Tibial nerve (tissue), 4 donors: ENCODE measurements around the gene AQP1. TPM values are rescaled to one million over a fixed set of nuclear protein-coding genes. Genes with fewer than 3 reads are reported as not detected.

Experiments
- DNase-seq, 2 donors: peaks; one replicate each; pipeline ENCODE4 v3.0.0-alpha.2; 2019; ENCODE audit warnings: low spot score in 2 of 2
- H3K27ac ChIP-seq, 4 donors: fragments of 200-600 bp; sonication (generic) in 3 of 4; one replicate each; pipeline ENCODE4 v1.5.1; 2017 to 2019; ENCODE audit warnings: mild to moderate bottlenecking in 1 of 4
- H3K27me3 ChIP-seq, 2 donors: fragments of 200-600 bp; sonication (generic) in 1 of 2; one replicate each; pipeline versions ENCODE4 v1.5.1 to v1.6.0; 2017 to 2019
- H3K36me3 ChIP-seq, 3 donors: fragments of 200-600 bp; sonication (generic); one replicate each; pipeline ENCODE4 v1.5.1; 2018 to 2019
- H3K4me1 ChIP-seq, 4 donors: fragments of 200-600 bp; sonication (generic) in 3 of 4; one replicate each; pipeline ENCODE4 v1.5.1; 2017 to 2019
- H3K4me3 ChIP-seq, 4 donors: fragments of 200-600 bp; sonication (generic) in 3 of 4; one replicate each; pipeline ENCODE4 v1.5.1; 2017 to 2019; ENCODE audit warnings: mild to moderate bottlenecking in 1 of 4, moderate library complexity in 1 of 4
- H3K9me3 ChIP-seq, 4 donors: fragments of 200-600 bp; sonication (generic) in 3 of 4; one replicate each; pipeline ENCODE4 v1.5.1; 2017 to 2019
- EP300 ChIP-seq, 2 donors: sonication (generic); formaldehyde crosslinking; IDR thresholded peaks; one replicate each; pipeline ENCODE4 v1.6.1; 2017; ENCODE audit warnings: antibody characterized with exemption in 2 of 2, mild to moderate bottlenecking in 1 of 2
- POLR2A ChIP-seq, 2 donors: fragments of 450-650 bp; IDR thresholded peaks; one replicate each; pipeline ENCODE4 v1.6.1; 2017; ENCODE audit warnings: antibody characterized with exemption in 2 of 2, mild to moderate bottlenecking in 2 of 2, moderate library complexity in 2 of 2
- WGBS, 2 donors: methylation state at CpG; one replicate each; pipeline ENCODE4 v1.1.5; 2018; 5-methylcytosine and 5-hydroxymethylcytosine counted together
- total RNA-seq, 4 donors: library from RNA; depleted of rRNA; stranded (reverse); fragments of >200 nt; gene quantifications; one replicate each; pipeline ENCODE4 v1.1.0, GENCODE V29; 2016
- TF ChIP-seq, protein P1 (sequence below), 5 experiments: fragments of 200-600 bp in 3 of 5; fragments of 450-650 bp in 2 of 5; sonication (generic) in 3 of 5; IDR thresholded peaks; one replicate each; pipeline ENCODE4 v1.5.1; 2016 to 2019; ENCODE audit warnings: antibody characterized with exemption in 5 of 5, mild to moderate bottlenecking in 3 of 5, moderate library complexity in 2 of 5

The AQP1 gene
- total RNA-seq, 4 donors from 2014 or later: 352 to 818 (median 624) TPM

DNA sequence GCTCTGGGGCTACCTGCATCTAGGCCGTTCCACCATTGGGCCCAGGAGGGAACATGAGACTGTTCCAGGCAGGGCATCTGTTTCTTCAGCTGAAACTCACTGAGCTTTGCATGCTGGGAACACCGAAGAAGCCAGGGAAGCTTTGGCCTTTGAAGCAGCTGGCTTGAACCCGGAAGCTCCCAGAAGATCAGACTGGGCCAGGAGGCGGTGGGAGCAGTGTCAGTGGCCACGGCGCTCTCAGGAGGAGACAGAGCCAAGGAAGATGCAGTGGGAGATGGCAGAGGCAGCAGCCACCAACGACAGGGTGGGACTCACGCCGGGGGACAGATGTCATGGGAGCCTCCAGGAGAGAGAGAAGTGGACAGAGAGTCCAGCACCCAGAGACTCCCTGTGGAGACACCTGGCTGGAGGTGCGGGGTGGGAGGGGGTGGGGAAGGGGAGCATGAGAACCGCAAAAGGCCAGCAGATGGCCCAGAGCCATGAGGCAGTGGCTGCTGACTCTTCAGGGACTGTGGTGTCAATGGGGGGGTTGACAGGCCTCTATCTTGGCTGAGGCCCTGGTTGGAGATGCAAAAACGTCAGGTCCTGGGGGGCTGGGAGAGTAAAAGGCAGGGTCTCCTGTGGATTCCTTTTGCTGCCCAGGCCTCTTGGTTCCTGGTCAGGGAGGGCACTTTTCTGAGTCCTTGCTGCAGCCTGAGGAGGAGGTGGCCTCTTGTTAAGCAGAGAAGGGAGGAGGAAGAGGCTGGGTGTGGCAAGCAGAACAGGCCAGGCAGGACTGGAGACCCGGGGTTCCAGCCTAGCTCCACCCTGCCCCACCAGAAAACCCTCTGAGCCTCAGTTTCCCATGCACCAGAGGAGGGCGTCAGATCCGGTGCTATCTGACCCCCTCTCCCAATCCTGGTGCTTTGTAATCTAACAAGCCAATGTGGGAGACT is 6.3 kb upstream of the AQP1 start:
- peak overlapping the region in 3 of 4 donors; percentile 31 to 79 (median 77) for H3K27ac ChIP-seq
- H3K27me3 ChIP-seq: no peaks in the 10 kb centered on the region
- H3K9me3 ChIP-seq: no peaks in the 10 kb centered on the region
- peaks cover 0 to 62% (median 27%) of the 10 kb centered on the region in 4 donors for H3K4me1 ChIP-seq
- no peak for TF ChIP-seq EP300 (IDR thresholded peaks at IDR 0.05)
- TF ChIP-seq, protein P1, sequence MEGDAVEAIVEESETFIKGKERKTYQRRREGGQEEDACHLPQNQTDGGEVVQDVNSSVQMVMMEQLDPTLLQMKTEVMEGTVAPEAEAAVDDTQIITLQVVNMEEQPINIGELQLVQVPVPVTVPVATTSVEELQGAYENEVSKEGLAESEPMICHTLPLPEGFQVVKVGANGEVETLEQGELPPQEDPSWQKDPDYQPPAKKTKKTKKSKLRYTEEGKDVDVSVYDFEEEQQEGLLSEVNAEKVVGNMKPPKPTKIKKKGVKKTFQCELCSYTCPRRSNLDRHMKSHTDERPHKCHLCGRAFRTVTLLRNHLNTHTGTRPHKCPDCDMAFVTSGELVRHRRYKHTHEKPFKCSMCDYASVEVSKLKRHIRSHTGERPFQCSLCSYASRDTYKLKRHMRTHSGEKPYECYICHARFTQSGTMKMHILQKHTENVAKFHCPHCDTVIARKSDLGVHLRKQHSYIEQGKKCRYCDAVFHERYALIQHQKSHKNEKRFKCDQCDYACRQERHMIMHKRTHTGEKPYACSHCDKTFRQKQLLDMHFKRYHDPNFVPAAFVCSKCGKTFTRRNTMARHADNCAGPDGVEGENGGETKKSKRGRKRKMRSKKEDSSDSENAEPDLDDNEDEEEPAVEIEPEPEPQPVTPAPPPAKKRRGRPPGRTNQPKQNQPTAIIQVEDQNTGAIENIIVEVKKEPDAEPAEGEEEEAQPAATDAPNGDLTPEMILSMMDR (IDR thresholded peaks at IDR 0.05): no peak
- no peak for TF ChIP-seq POLR2A (IDR thresholded peaks at IDR 0.05)
- WGBS, 2 donors: 69 to 70% methylated on average over 15 of the region's 15 CpGs
- no peaks in the 10 kb centered on the region for H3K36me3 ChIP-seq
- no peak for DNase-seq
- no peak overlapping the region for H3K4me3 ChIP-seq

DNA sequence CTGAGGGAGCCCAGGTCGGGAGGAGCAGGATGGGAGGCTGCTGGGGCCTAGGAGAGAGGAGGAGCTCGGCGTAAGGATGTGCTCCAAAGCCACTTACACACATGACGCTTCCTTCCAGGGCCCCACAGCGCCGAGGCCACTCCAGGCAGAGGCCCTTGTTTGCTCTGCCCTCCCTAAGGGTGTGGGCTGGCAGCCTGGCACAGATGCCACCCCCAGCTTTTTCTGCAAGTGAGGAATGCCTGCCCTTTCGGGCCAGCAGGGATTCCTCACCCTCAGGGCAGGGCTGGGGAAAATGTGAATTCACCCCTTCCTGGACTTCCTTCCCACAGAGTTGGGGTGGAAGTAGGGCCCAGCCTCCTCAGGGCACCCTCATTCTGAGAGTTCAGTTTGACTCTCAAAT is 5.6 kb upstream of the AQP1 start:
- H3K36me3 ChIP-seq: no peaks in the 10 kb centered on the region
- H3K4me1 ChIP-seq: peaks cover 0 to 67% (median 30%) of the 10 kb centered on the region in 4 donors
- H3K9me3 ChIP-seq: no peaks in the 10 kb centered on the region
- no peaks in the 10 kb centered on the region for H3K27me3 ChIP-seq
- no peak for DNase-seq
- H3K27ac ChIP-seq: peak overlapping the region in 3 of 4 donors; percentile 44 to 79 (median 77)
- TF ChIP-seq EP300 (IDR thresholded peaks at IDR 0.05) (no peak), POLR2A (IDR thresholded peaks at IDR 0.05) (no peak)
- TF ChIP-seq, protein P1 (IDR thresholded peaks at IDR 0.05): no peak
- no peak overlapping the region for H3K4me3 ChIP-seq
- WGBS, 2 donors: 26 to 39% methylated on average over 3 to 5 of the region's 7 CpGs

DNA sequence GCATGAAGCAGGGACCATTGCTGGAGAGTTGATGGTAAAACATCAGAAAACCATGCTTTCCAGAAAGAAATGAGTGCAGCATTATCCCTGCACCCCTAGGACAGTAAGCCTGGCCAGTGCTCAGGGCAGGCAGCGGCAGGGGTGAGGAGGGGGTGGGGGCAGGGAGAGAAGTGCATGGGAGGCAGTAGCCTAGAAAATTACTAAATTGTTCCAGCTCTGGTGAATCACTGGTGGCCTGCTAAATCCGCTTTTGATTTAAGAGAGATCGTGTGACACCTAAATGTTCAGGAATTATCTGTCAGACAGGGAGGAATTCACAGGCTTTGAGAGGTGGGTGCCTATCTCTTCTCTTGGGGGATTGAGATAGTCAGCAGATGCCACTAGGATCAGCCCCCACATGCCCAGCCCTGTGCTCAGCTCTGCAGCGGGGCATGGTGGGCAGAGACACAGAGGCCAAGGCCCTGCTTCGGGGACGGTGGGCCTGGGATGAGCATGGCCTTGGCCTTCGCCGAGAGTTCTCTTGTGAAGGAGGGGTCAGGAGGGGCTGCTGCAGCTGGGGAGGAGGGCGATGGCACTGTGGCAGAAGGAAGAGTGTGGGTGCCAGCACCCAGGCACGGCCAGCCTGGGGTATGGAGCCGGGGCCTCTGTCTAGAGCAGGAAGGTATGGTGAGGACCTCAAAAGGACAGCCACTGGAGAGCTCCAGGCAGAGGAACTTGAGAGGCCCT is 5.0 kb upstream of the AQP1 start:
- no peak for DNase-seq
- Histone ChIP-seq H3K27me3 (no peaks in the 10 kb centered on the region), H3K4me1 (peaks cover 0 to 73% (median 31%) of the 10 kb centered on the region in 4 donors), H3K27ac (peak overlapping the region in 3 of 4 donors; percentile 44 to 79 (median 77)), H3K4me3 (no peak overlapping the region), H3K36me3 (no peaks in the 10 kb centered on the region), H3K9me3 (no peaks in the 10 kb centered on the region)
- WGBS, 2 donors: 68 to 70% methylated on average over 11 of the region's 11 CpGs
- TF ChIP-seq EP300 (IDR thresholded peaks at IDR 0.05): no peak

DNA sequence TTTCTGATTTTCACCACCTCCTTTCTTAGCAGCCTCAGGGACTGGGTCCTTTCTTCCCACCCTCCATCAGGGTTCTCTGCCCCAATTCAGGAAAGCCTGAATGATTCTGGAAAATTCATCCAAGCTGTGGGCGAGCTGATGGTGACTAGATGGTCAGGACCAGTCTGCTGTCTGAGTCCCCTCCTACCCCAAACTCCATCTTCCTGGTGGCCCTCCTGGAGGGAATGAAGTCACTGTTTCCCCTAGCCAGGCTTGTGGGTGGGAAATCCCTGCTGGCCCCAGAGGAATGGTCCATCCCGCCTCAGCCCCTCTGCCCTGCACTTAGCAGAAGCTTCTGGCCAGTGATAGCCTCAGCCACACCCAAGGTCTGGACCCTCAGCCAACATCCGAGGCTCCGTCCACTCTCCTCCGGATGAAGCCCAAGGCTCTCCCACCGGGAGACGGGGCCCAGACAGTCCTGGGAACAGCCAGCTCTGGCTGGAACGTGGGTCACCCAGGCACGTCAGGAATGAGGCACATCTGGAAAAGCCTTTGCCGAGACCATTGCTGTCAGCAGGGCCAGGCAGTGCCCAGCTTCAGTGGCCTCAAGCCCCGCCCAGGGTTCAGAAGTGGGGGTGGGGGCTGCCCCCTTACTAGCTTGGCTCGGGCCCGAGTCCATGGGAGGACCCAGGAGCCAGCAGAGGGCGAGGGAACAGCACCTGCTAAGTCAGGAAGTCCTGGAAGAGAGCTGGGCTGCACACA is 4.0 kb upstream of the AQP1 start:
- 46 to 57% methylated on average over 10 to 11 of the region's 14 CpGs for WGBS, 2 donors

DNA sequence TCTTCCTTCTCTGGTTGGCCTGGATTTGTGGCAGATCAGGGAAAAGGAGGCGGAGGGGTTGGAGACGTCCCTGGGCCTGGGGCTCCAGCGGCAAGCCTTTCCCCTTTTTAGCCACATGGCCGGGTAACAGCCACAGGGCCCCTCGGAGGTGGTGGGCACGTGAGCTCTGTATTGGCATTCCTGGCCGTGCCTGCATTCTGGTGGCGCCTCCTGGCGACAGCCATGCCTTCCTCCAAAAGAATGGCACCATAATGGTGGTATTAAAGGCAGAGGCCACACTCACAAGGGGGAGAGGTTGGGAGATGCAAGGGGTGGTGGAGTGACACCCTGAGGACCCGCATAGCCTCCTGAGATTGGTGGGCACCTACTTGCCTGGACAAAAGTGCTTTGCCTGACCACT is 3.0 kb upstream of the AQP1 start:
- Histone ChIP-seq H3K27ac (peak overlapping the region in 1 of 4 donors; percentile 79), H3K4me1 (peaks cover 0 to 92% (median 31%) of the 10 kb centered on the region in 4 donors)

More for the DNA sequence above, 4.0 kb upstream of the AQP1 start:
- Histone ChIP-seq H3K27ac (peak overlapping the region in 3 of 4 donors; percentile 44 to 79 (median 77)), H3K36me3 (no peaks in the 10 kb centered on the region), H3K27me3 (no peaks in the 10 kb centered on the region), H3K4me1 (peaks cover 0 to 83% (median 31%) of the 10 kb centered on the region in 4 donors), H3K9me3 (no peaks in the 10 kb centered on the region), H3K4me3 (no peak overlapping the region)
- DNase-seq: no peak
- TF ChIP-seq, protein P1 (IDR thresholded peaks at IDR 0.05): no peak
- TF ChIP-seq EP300 (IDR thresholded peaks at IDR 0.05) (no peak), POLR2A (IDR thresholded peaks at IDR 0.05) (no peak)

More for the DNA sequence above, 3.0 kb upstream of the AQP1 start:
- Histone ChIP-seq H3K36me3 (no peaks in the 10 kb centered on the region), H3K9me3 (no peaks in the 10 kb centered on the region), H3K4me3 (no peak overlapping the region), H3K27me3 (no peaks in the 10 kb centered on the region)
- WGBS, 2 donors: 81 to 92% methylated on average over 5 to 10 of the region's 10 CpGs
- no peak for DNase-seq
- TF ChIP-seq EP300 (IDR thresholded peaks at IDR 0.05) (no peak), POLR2A (IDR thresholded peaks at IDR 0.05) (no peak)
- TF ChIP-seq, protein P1 (IDR thresholded peaks at IDR 0.05): peak in 1 of 5 experiments; percentile 21
